K562 (cell line): ENCODE measurements around the gene RPH3AL. TPM values are rescaled to one million over a fixed set of nuclear protein-coding genes. Genes with fewer than 3 reads are reported as not detected.

Experiments used
- ATAC-seq: fragments of 200-7000 bp; cut with Tn5 transposase; 3 replicates; pipeline ENCODE4 v1.9.1; 2020; ENCODE audit warnings: moderate library complexity
- BruUV-seq: library from RNA; stranded (reverse); fragments of 400-500 nt; replicated peaks from 2 replicates; lab custom pipeline; 2021; lab: Mats Ljungman, UMichigan
- CTCF ChIA-PET: fragments of 300-600 bp; formaldehyde crosslinking; extraction: SDS; loops from one replicate; lab custom pipeline; 2021; ENCODE audit warnings: low intra/inter-chr PET ratio; lab: Yijun Ruan, JAX
- POLR2A ChIA-PET: fragments of 300-600, 350-650 bp; sonication (Branson Sonifier 250); formaldehyde crosslinking; extraction: SDS; loops from one replicate; lab custom pipeline; 2021; ENCODE audit warnings: antibody characterized with exemption, inconsistent platforms; lab: Yijun Ruan, JAX
- DNase-seq, 4 experiments: peaks; one replicate each; pipeline versions ENCODE4 v3.0.0 to v3.0.0-alpha.2; 2011 to 2018; ENCODE audit warnings: low spot score in 3 of 4, mixed read lengths in 3 of 4; ENCODE audit errors: extremely low read depth in 1 of 4
- FAIRE-seq: peaks from 2 replicates; lab custom pipeline; 2011; peaks lifted over from hg19 to GRCh38; lab: Jason Lieb, UNC
- H2AFZ ChIP-seq: 2 replicates; pipeline ENCODE4 v1.6.0; 2011; ENCODE audit warnings: low read depth, low read length, control low read depth, inconsistent platforms
- H3K27ac ChIP-seq: fragments of 200-600 bp; 3 replicates; pipeline ENCODE4 v1.8.0; 2011; ENCODE audit warnings: low read depth, mild to moderate bottlenecking, control low read depth, inconsistent platforms, low read length, moderate library complexity, mixed read lengths; ENCODE audit errors: extremely low read depth
- H3K27me3 ChIP-seq, 2 experiments: fragments of 300-600 bp in 1 of 2; 2 replicates in 1 of 2; 3 replicates in 1 of 2; pipeline versions ENCODE4 v1.6.0 to v1.8.0; 2011; ENCODE audit warnings: inconsistent platforms in 2 of 2, low read length in 2 of 2, mild to moderate bottlenecking in 1 of 2, mixed read lengths in 1 of 2, moderate library complexity in 1 of 2; ENCODE audit not compliant: control insufficient read depth in 2 of 2, insufficient read depth in 2 of 2
- H3K36me3 ChIP-seq: fragments of 300-600 bp; 3 replicates; pipeline ENCODE4 v1.8.0; 2011; ENCODE audit warnings: mild to moderate bottlenecking, low read length, inconsistent platforms; ENCODE audit not compliant: control insufficient read depth, insufficient read depth
- H3K4me1 ChIP-seq, 2 experiments: fragments of 200-600 bp in 1 of 2; replicated peaks in 1 of 2; 2 replicates in 1 of 2; 3 replicates in 1 of 2; pipeline versions ENCODE4 v1.5.1 to v1.8.0; 2011; ENCODE audit warnings: inconsistent platforms in 2 of 2, low read length in 2 of 2, mild to moderate bottlenecking in 1 of 2, mixed read lengths in 1 of 2, moderate library complexity in 1 of 2; ENCODE audit not compliant: control insufficient read depth in 2 of 2, insufficient read depth in 2 of 2
- H3K4me2 ChIP-seq: 2 replicates; pipeline ENCODE4 v1.6.1; 2011; ENCODE audit warnings: low read length, control low read depth, inconsistent platforms, mixed read lengths; ENCODE audit not compliant: insufficient read depth
- H3K4me3 ChIP-seq: fragments of 200-600 bp; sonication (generic), shearing (Covaris generic); 2 replicates; pipeline ENCODE4 v1.5.1; 2016; ENCODE audit warnings: control low read depth, inconsistent platforms
- H3K79me2 ChIP-seq: fragments of 200-600 bp; 3 replicates; pipeline ENCODE4 v1.8.0; 2011; ENCODE audit warnings: low read length, inconsistent platforms; ENCODE audit not compliant: control insufficient read depth, insufficient read depth
- H3K9ac ChIP-seq, 2 experiments: 2 replicates each; pipeline versions ENCODE4 v1.6.0 to v1.6.1; 2011; ENCODE audit warnings: low read depth in 2 of 2, low read length in 2 of 2, control low read depth in 1 of 2, inconsistent platforms in 1 of 2, mild to moderate bottlenecking in 1 of 2, mixed read lengths in 1 of 2; ENCODE audit not compliant: insufficient read depth in 1 of 2
- H3K9me1 ChIP-seq: one replicate; pipeline ENCODE4 v1.6.0; 2011; ENCODE audit warnings: inconsistent platforms, mild to moderate bottlenecking, low read length, moderate library complexity; ENCODE audit not compliant: control insufficient read depth, insufficient read depth
- H3K9me3 ChIP-seq: replicated peaks from 2 replicates; pipeline ENCODE4 v1.5.1; 2011; ENCODE audit warnings: low read depth, low read length, inconsistent platforms; ENCODE audit not compliant: control insufficient read depth, insufficient read depth
- H4K20me1 ChIP-seq: replicated peaks from 2 replicates; pipeline ENCODE4 v1.6.1; 2011; ENCODE audit warnings: low read length, inconsistent platforms, mixed read lengths; ENCODE audit not compliant: control insufficient read depth, insufficient read depth
- ARID4B ChIP-seq: sonication (generic); formaldehyde crosslinking; IDR thresholded peaks from 2 replicates; pipeline ENCODE4 v1.8.0; 2022; ENCODE audit warnings: mild to moderate bottlenecking, missing genetic modification reagents
- CBFB ChIP-seq: sonication (generic); formaldehyde crosslinking; IDR thresholded peaks from 2 replicates; pipeline ENCODE4 v1.4.0; 2020; ENCODE audit warnings: mild to moderate bottlenecking, missing genetic modification reagents
- CUX1 ChIP-seq: fragments of 200-800 bp; sonication (Bioruptor generic); IDR thresholded peaks from 2 replicates; pipeline ENCODE4 v1.6.1; 2016; ENCODE audit warnings: missing genetic modification characterization, missing compliant biosample characterization
- ELK3 ChIP-seq: fragments of 450-650 bp; formaldehyde crosslinking; IDR thresholded peaks from 2 replicates; pipeline ENCODE4 v1.4.0; 2020; ENCODE audit warnings: mild to moderate bottlenecking
- HDAC8 ChIP-seq: fragments of 450-650 bp; IDR thresholded peaks from 2 replicates; pipeline ENCODE4 v1.6.1; 2016; ENCODE audit warnings: mild to moderate bottlenecking, missing genetic modification characterization, moderate library complexity, missing compliant biosample characterization
- MED1 ChIP-seq: sonication (generic); formaldehyde crosslinking; IDR thresholded peaks from 2 replicates; pipeline ENCODE4 v1.8.1; 2023; ENCODE audit warnings: missing genetic modification reagents, borderline replicate concordance
- RBM25 ChIP-seq: fragments of 200-400 bp; formaldehyde crosslinking; IDR thresholded peaks from 2 replicates; pipeline ENCODE4 v1.6.1; 2018; ENCODE audit warnings: low read length, low read depth, moderate library complexity; ENCODE audit not compliant: severe bottlenecking
- TFAM ChIP-seq: fragments of 250-450 bp; sonication (Bioruptor Pico); conservative IDR thresholded peaks from 2 replicates; pipeline ENCODE4 v1.5.0; 2021; ENCODE audit warnings: mild to moderate bottlenecking, moderate library complexity
- ZKSCAN3 ChIP-seq: fragments of 250-450 bp; sonication (Bioruptor Pico); IDR thresholded peaks from 2 replicates; pipeline ENCODE4 v1.4.0; 2020
- ZNF23 ChIP-seq: fragments of 250-450 bp; sonication (Bioruptor Pico); IDR thresholded peaks from 2 replicates; pipeline ENCODE4 v1.4.0; 2020; ENCODE audit warnings: mild to moderate bottlenecking
- WGBS: fragments of 100-300 bp; shearing (Covaris generic); methylation state at CpG from one replicate; pipeline ENCODE4 v1.1.6; 2016; ENCODE audit warnings: low coverage, mixed read lengths; ENCODE audit not compliant: insufficient coverage; ENCODE audit errors: missing lambda C conversion rate; 5-methylcytosine and 5-hydroxymethylcytosine counted together
- in situ Hi-C: fragments of 300-500 bp; cut with MboI; formaldehyde crosslinking; loops from 4 replicates; pipeline ENCODE4 v1.15.0; 2018; ENCODE audit warnings: inconsistent platforms, mixed read lengths
- intact Hi-C: fragments of 100-400 bp; cut with micrococcal nuclease; formaldehyde crosslinking; loops from 2 replicates; pipeline ENCODE4 v1.14.2; 2022
- polyA plus RNA-seq, 8 experiments: library from polyadenylated mRNA; depleted of rRNA in 4 of 8; stranded (reverse) in 5 of 8; unstranded in 3 of 8; fragments of >200 nt; fragmentation: Nextera tagmentation in 2 of 8; fragmentation: Illumina TruSeq in 1 of 8; extraction: Ambion mirVana in 2 of 8; extraction: Trizol in 1 of 8; gene quantifications; 2 replicates each; pipeline versions ENCODE4 v1.2.1 to v1.2.3, GENCODE V29; 2011 to 2014; ENCODE audit warnings: inconsistent platforms in 1 of 8, missing spikeins in 1 of 8
- total RNA-seq, 7 experiments: library from RNA; depleted of rRNA in 6 of 7; stranded (reverse); fragments of >200 nt in 6 of 7; fragmentation: Illumina TruSeq in 2 of 7; extraction: Trizol in 2 of 7; gene quantifications; 2 replicates each; pipeline versions ENCODE4 v1.2.1 to v1.2.3, GENCODE V29; 2011 to 2021; ENCODE audit warnings: low replicate concordance in 1 of 7

Gene RPH3AL
- total and polyA plus RNA-seq, 9 of the 15 experiments (the other 6 are each of a cell fraction or from before 2014, with no cell fraction given), result 0.18 to 1.7 (median 0.39) TPM

- FAIRE-seq (no peak), DNase-seq (no peak), ATAC-seq (no peak)
- in situ Hi-C loops (no loop called here), intact Hi-C loops (no loop called here)
- ChIA-PET POLR2A (no interaction called here), CTCF (no interaction called here)
- Histone ChIP-seq H2AFZ (no peak overlapping the region), H3K9ac (no peak overlapping the region), H3K4me3 (no peak overlapping the region), H3K27me3 (peaks cover 9 to 41% of the 10 kb centered on the region in 2 experiments; a peak in 3 of 5 replicates), H3K36me3 (no peaks in the 10 kb centered on the region), H3K4me1 (no peaks in the 10 kb centered on the region), H3K79me2 (no peaks in the 10 kb centered on the region), H3K9me1 (no peaks in the 10 kb centered on the region), H4K20me1 (no peaks in the 10 kb centered on the region), H3K4me2 (no peak overlapping the region), H3K27ac (no peak overlapping the region), H3K9me3 (no peaks in the 10 kb centered on the region)
- no TSS peak for BruUV-seq
- WGBS, result 3% methylated on average over 17 of the region's 23 CpGs
- TF ChIP-seq ZKSCAN3 (CRISPR knock-in tag) (no peak), HDAC8 (tag) (no peak), TFAM (no peak), CUX1 (no peak), MED1 (CRISPR knock-in tag) (no peak), CBFB (CRISPR knock-in tag) (no peak), RBM25 (no peak), ZNF23 (CRISPR knock-in tag) (no peak), ELK3 (CRISPR knock-in tag) (no peak), ARID4B (CRISPR knock-in tag) (no peak)
These were observed 94.4 kb downstream of the RPH3AL start for GRCh38 chr17:258045-258734.
